D721Med (cell line): Measurements from ENCODE around the gene CEP63.
"Not testable (repeated sequence)": the region's sequence is repeated elsewhere in the genome, so short reads cannot be mapped to it uniquely, and the experiment has no call there.

Source experiments
- DNase-seq: peaks from one replicate; pipeline ENCODE4 v3.0.0; 2011; ENCODE audit warnings: low spot score; ENCODE audit not compliant: insufficient read length
- FAIRE-seq: peaks from 2 replicates; lab custom pipeline; 2011; peaks lifted over from hg19 to GRCh38; lab: Jason Lieb, UNC
- CTCF ChIP-seq: IDR thresholded peaks from 2 replicates; pipeline ENCODE4 v1.5.1; 2012; ENCODE audit warnings: mild to moderate bottlenecking, control low read depth; ENCODE audit not compliant: insufficient read depth; ENCODE audit errors: missing control alignments

The CEP63 gene

GRCh38 chr3:134567605-134568004, 81.7 kb downstream of the CEP63 start:
- TF ChIP-seq CTCF, result no peak
- DNase-seq, result no peak
- no peak for FAIRE-seq

GRCh38 chr3:134568790-134569189, 82.9 kb downstream of the CEP63 start:
- no peak for FAIRE-seq
- no peak for TF ChIP-seq CTCF
- DNase-seq, result no peak

- FAIRE-seq, DNase-seq: not testable (repeated sequence)
Measured at GRCh38 chr3:134569899-134570298, 84.0 kb downstream of the CEP63 start.

- FAIRE-seq, result no peak
Measured at GRCh38 chr3:134576426-134576825, 90.6 kb downstream of the CEP63 start.

GRCh38 chr3:134576831-134577230, 91.0 kb downstream of the CEP63 start:
- FAIRE-seq (no peak), DNase-seq (no peak)
- no peak for TF ChIP-seq CTCF

More at GRCh38 chr3:134576426-134576825, 90.6 kb downstream of the CEP63 start:
- no peak for DNase-seq
- TF ChIP-seq CTCF, result no peak

- no peak for TF ChIP-seq CTCF
- FAIRE-seq, result no peak
Measured at GRCh38 chr3:134579141-134579665, 93.3 kb downstream of the CEP63 start.

GRCh38 chr3:134590766-134591165, 104.9 kb downstream of the CEP63 start:
- no peak for FAIRE-seq
- DNase-seq, result no peak
- TF ChIP-seq CTCF, result no peak

More at GRCh38 chr3:134579141-134579665, 93.3 kb downstream of the CEP63 start:
- DNase-seq, result no peak

- no peak for TF ChIP-seq CTCF
- DNase-seq, result no peak
- FAIRE-seq, result no peak
Measured at GRCh38 chr3:134592806-134593205, 106.9 kb downstream of the CEP63 start.
